Rectal smooth muscle tissue (tissue), 1 donor: Measurements from ENCODE around the gene GPHA2.
"Not testable (repeated sequence)": the region's sequence is repeated elsewhere in the genome, so short reads cannot be mapped to it uniquely, and the experiment has no call there.

Source experiments
- H3K27ac ChIP-seq: one replicate; pipeline ENCODE4 v1.7.0; 2013; ENCODE audit warnings: low read depth, low read length, inconsistent platforms
- H3K27me3 ChIP-seq: one replicate; pipeline ENCODE4 v1.7.0; 2013; ENCODE audit warnings: low read length; ENCODE audit not compliant: control insufficient read depth, insufficient read depth
- H3K36me3 ChIP-seq: one replicate; pipeline ENCODE4 v1.7.0; 2013; ENCODE audit warnings: low read length; ENCODE audit not compliant: control insufficient read depth, insufficient read depth
- H3K4me1 ChIP-seq: one replicate; pipeline ENCODE4 v1.7.0; 2013; ENCODE audit warnings: low read length; ENCODE audit not compliant: control insufficient read depth, insufficient read depth
- H3K4me3 ChIP-seq: one replicate; pipeline ENCODE4 v1.7.0; 2013; ENCODE audit warnings: low read length
- H3K9ac ChIP-seq: one replicate; pipeline ENCODE4 v1.7.0; 2013; ENCODE audit warnings: low read length

The GPHA2 gene, protein sequence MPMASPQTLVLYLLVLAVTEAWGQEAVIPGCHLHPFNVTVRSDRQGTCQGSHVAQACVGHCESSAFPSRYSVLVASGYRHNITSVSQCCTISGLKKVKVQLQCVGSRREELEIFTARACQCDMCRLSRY

DNA sequence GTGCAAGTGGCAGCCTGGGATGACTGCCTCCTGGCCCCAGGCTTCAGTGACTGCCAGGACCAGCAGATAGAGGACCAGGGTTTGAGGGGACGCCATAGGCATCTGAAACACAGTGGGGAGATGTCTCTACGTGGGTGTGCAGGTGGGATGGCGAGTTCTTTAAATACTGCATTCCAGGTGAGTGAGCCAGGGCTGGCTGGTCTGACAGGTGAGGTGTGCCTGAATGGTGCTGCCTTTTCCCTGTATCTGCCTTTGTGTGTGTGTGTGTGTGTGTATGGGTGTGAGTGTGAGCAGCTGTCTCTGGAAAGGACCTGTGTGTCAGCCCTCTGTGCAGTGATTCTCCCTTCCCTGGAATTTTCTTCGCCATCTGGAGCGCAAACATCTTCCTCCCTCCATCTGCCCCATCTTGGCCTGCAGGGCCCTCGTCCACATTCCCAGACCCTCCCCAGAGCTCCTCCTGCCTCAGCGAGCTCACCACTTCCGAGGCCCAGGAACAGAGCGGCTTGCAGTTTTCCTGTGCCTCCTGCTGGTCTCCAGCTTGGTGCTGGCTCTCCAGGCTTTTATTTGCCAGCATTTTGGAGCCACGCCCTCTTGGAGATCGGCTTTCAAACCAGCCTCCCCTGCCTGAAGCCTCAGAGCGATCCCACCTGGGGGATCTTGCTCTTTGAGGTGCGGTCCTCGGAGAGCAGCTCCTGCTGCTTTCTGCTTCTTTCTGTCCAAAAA, at the start of gene GPHA2:
Gene GPHA2 (minus strand): TSS at position 535 of the 723 bp plus-strand sequence. CDS start 433 bp downstream, at position 102.
- Histone ChIP-seq H3K27me3 (no peaks in the 10 kb centered on the region), H3K9ac (no peak within 1 kb of the TSS), H3K27ac (no peak within 1 kb of the TSS), H3K4me1 (no peaks in the 10 kb centered on the region), H3K4me3 (no peak within 1 kb of the TSS), H3K36me3 (peaks cover 26% of the 10 kb centered on the region)

DNA sequence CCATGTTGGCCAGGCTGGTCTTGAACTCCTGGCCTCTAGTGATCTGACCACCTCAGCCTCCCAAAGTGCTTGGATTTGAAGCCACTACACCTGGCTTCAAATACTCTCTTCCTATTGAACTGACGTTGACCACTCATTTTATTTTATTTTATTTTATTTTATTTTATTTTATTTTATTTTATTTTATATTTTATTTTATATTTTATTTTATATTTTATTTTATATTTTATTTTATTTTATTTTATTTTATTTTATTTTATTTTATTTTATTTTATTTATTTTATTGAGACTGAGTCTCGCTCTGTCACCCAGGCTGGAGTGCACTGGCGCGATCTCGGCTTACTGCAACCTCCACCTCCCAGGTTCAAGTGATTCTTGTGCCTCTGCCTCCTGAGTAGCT, 47.6 kb upstream of the GPHA2 start:
- not testable (repeated sequence) for H3K27ac ChIP-seq, H3K9ac ChIP-seq, H3K4me1 ChIP-seq, H3K36me3 ChIP-seq, H3K27me3 ChIP-seq, H3K4me3 ChIP-seq

GRCh38 chr11:64976651-64977050, 41.0 kb upstream of the GPHA2 start:
- H3K27ac ChIP-seq = no peak overlapping the region
- H3K4me1 ChIP-seq = no peaks in the 10 kb centered on the region
- H3K36me3 ChIP-seq = no peaks in the 10 kb centered on the region
- H3K9ac ChIP-seq = no peak overlapping the region
- no peak overlapping the region for H3K4me3 ChIP-seq
- no peaks in the 10 kb centered on the region for H3K27me3 ChIP-seq

- no peak overlapping the region for H3K9ac ChIP-seq
- H3K4me3 ChIP-seq = no peak overlapping the region
- no peaks in the 10 kb centered on the region for H3K4me1 ChIP-seq
- H3K27me3 ChIP-seq = no peaks in the 10 kb centered on the region
- H3K36me3 ChIP-seq = no peaks in the 10 kb centered on the region
- H3K27ac ChIP-seq = no peak overlapping the region
These were observed 38.4 kb upstream of the GPHA2 start for GRCh38 chr11:64974124-64974523.

DNA sequence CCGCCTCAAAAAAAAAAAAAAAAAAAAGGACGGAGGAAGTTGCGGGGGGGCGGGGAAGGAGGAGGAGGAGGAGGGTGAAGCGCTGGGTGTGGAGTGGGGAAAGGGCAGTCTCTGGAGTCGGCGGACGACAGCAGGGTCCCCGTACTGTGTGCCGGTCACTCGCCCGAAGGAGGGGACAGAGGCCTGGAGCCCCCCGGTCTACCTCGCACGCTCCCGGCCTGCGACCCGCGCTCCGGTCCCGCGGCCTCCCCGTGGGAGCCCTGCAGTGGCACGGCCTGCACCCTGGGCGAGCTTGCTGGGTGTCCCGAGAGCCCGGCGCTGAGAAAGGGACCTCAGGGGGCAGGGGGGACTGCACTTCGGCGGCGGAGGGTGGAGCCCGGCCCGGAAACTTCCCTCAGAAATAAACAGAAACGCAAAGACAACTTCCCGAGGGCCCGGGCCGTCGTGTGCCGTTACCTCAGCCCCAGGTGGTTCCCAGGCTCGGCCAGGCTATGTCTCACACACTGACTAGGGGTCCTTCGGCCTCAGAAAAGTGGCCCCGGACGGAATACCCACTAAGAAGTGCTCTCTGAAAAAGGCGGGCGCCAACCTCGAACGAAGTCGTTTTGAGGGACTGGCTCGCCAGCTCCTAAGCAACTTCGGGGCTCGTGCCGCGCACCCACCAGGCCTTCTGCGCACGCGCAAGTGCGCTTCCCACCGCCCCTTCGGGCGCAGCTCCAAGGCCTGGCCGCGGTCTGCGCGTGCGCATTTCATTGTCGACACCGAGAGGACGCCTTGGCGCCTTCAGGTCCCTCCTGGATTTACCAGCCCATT, 35.9 kb upstream of the GPHA2 start, which contains the start of gene MAJIN:
Gene MAJIN (minus strand): TSS at position 688 of the 813 bp plus-strand sequence. CDS start 12,703 bp downstream, outside the sequence.
- H3K27me3 ChIP-seq = no peaks in the 10 kb centered on the region
- H3K36me3 ChIP-seq = no peaks in the 10 kb centered on the region
- H3K9ac ChIP-seq = no peak within 1 kb of the TSS
- H3K4me1 ChIP-seq = no peaks in the 10 kb centered on the region
- no peak within 1 kb of the TSS for H3K27ac ChIP-seq
- peak within 1 kb of the TSS; percentile 64 for H3K4me3 ChIP-seq

GRCh38 chr11:64970731-64971151, 35.0 kb upstream of the GPHA2 start:
- H3K4me1 ChIP-seq = no peaks in the 10 kb centered on the region
- H3K36me3 ChIP-seq = no peaks in the 10 kb centered on the region
- H3K27me3 ChIP-seq = no peaks in the 10 kb centered on the region
- H3K9ac ChIP-seq = no peak overlapping the region
- no peak overlapping the region for H3K27ac ChIP-seq
- no peak overlapping the region for H3K4me3 ChIP-seq

GRCh38 chr11:64969209-64969608, 33.5 kb upstream of the GPHA2 start:
- no peaks in the 10 kb centered on the region for H3K27me3 ChIP-seq
- no peaks in the 10 kb centered on the region for H3K36me3 ChIP-seq
- H3K27ac ChIP-seq = no peak overlapping the region
- no peak overlapping the region for H3K9ac ChIP-seq
- no peaks in the 10 kb centered on the region for H3K4me1 ChIP-seq
- no peak overlapping the region for H3K4me3 ChIP-seq

DNA sequence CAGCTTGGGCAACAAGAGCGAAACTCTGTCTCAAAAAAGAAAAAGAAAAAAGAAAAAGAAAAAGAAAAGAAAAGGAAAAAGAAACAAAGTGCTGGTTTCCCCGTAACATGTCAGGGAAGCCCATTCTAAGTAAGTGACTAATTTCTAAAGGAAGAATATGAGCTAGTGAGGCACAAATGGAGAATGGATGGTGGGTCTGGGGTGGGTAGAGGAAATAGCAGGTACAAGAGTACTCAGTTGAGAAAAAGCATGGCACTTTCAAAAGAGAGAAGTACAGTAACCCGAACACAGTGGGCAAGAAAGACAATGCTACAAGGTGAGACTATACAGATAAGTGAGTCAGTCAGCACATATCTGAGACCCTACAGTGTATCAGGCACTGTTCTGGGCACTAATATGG, 31.7 kb upstream of the GPHA2 start:
- no peaks in the 10 kb centered on the region for H3K36me3 ChIP-seq
- H3K27ac ChIP-seq = no peak overlapping the region
- H3K9ac ChIP-seq = no peak overlapping the region
- no peaks in the 10 kb centered on the region for H3K27me3 ChIP-seq
- H3K4me1 ChIP-seq = no peaks in the 10 kb centered on the region
- H3K4me3 ChIP-seq = no peak overlapping the region

DNA sequence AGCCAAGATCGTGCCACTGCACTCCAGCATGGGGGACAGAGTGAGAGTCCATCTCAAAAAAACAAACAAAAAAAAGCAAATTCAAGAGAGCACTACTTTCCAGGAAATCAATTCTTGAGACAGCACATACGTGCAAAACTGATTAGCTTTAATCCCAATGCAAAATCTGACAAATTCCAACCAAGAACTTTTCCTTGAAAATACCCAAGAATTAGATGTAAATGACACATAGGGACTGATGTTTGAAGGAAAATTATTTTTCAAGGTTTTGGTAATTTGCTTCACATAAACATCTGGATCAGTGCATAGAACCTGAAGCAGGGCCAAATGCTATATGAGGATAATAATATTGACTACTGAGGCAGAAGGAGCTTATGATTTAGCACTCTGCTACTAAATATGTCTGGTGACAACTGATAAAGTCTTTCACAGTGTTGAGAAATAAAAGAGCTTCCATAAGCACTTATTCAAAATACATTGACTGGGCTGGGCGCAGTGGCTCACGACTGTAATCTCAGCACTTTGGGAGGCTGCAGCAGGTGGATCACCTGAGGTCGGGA, 27.5 kb upstream of the GPHA2 start:
- Histone ChIP-seq H3K36me3 (no peaks in the 10 kb centered on the region), H3K27me3 (no peaks in the 10 kb centered on the region), H3K4me1 (no peaks in the 10 kb centered on the region), H3K9ac (no peak overlapping the region), H3K4me3 (no peak overlapping the region), H3K27ac (no peak overlapping the region)

DNA sequence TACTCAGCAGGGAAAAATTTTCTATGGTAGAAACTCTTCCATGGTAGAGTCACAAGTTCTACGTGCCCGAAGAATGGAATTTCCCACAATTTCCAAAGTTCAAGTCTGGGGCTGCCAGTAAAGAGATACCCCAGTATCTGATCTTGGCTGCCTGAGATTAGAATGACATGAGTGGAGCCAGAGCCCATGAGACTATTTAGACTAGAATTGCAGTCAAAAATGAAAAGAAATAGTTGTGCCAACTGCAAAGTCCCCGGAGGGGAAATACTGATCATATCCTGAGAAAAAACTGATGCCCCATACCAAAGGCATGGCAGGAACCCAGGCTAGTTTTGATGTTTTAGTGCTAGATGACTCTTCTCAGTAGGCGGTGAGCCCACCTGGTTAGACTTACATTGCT, 25.0 kb upstream of the GPHA2 start:
- Histone ChIP-seq H3K27ac (no peak overlapping the region), H3K4me3 (no peak overlapping the region), H3K27me3 (no peaks in the 10 kb centered on the region), H3K9ac (no peak overlapping the region), H3K4me1 (no peaks in the 10 kb centered on the region), H3K36me3 (no peaks in the 10 kb centered on the region)

DNA sequence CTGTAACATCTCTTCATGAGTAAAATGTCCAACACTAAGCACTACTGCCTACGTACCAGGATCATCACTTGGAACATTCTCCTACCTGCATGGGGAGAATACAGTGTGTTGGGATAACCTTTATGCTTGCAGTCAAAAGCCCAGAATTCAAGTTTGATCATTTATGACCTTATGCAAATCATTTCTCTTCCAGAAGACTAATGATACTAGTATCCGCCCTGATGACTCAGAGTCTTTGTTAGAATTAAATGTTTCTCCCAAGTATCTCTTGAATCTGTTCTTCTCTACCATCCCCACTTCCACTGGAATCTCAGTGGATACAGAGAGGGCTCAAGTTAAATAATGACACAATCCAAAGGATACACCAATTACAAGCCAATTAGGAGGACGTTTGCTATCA, 23.8 kb upstream of the GPHA2 start:
- Histone ChIP-seq H3K27ac (no peak overlapping the region), H3K9ac (no peak overlapping the region), H3K4me3 (no peak overlapping the region), H3K36me3 (no peaks in the 10 kb centered on the region), H3K27me3 (no peaks in the 10 kb centered on the region), H3K4me1 (peaks cover 3% of the 10 kb centered on the region)

DNA sequence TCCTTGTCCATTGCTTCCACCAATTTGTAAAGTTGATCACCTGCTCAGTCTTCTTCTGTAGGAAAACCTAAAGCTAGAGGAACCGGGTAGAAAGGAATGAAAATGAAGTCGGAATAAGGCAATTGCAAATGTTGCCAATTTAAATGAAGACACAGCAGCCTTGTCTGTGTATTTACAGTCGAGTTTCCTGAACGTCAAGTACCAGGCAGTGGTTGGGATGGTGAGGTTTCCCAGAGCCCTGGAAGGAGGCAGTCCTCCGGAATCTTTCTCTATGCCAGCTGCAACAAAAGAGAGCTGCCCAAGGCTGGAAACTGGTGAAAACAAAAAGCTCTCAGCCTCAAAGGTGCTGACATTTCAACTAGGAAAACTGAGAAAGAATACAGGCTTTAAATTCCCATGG, 18.5 kb upstream of the GPHA2 start:
- Histone ChIP-seq H3K36me3 (no peaks in the 10 kb centered on the region), H3K27me3 (no peaks in the 10 kb centered on the region), H3K4me3 (no peak overlapping the region), H3K9ac (no peak overlapping the region), H3K27ac (peak overlapping the region; percentile 14), H3K4me1 (peaks cover 5% of the 10 kb centered on the region)
